HepG2 (cell line): ENCODE data around the gene PRRT2. TPM values are rescaled to one million over a fixed set of nuclear protein-coding genes. Genes with fewer than 3 reads are reported as not detected.
A peak's percentile ranks its signal among the peaks of the same experiment; 100 is the strongest.

Experiments used
- ATAC-seq: fragments of 200-7000 bp; cut with Tn5 transposase; 3 replicates; pipeline ENCODE4 v1.9.1; 2020; ENCODE audit warnings: mild to moderate bottlenecking, moderate library complexity
- BruUV-seq: library from RNA; stranded (reverse); fragments of 400-500 nt; replicated peaks from 2 replicates; lab custom pipeline; 2021; lab: Mats Ljungman, UMichigan
- CTCF ChIA-PET: fragments of 300-600 bp; formaldehyde crosslinking; extraction: SDS; loops from one replicate; lab custom pipeline; 2021; ENCODE audit warnings: low total read pairs, inconsistent platforms, low intra/inter-chr PET ratio; lab: Yijun Ruan, JAX
- POLR2A ChIA-PET: fragments of 350-600 bp; sonication (Branson Sonifier 250); formaldehyde crosslinking; loops from one replicate; lab custom pipeline; 2020; ENCODE audit warnings: antibody characterized with exemption, inconsistent platforms; lab: Yijun Ruan, JAX
- DNase-seq: peaks from one replicate; pipeline ENCODE4 v3.0.0-alpha.2; 2015; ENCODE audit warnings: low spot score
- FAIRE-seq: peaks from 3 replicates; lab custom pipeline; 2011; peaks lifted over from hg19 to GRCh38; lab: Jason Lieb, UNC
- H2AFZ ChIP-seq: one replicate; pipeline ENCODE4 v1.6.1; 2011; ENCODE audit warnings: low read length, inconsistent platforms
- H3K27ac ChIP-seq: fragments of 300-600 bp; 3 replicates; pipeline ENCODE4 v1.8.0; 2011; ENCODE audit warnings: mixed run types, mild to moderate bottlenecking, mixed read lengths, low read length, inconsistent platforms; ENCODE audit not compliant: insufficient read depth; ENCODE audit errors: extremely low read length
- H3K27me3 ChIP-seq, 2 experiments: fragments of 200-600 bp in 1 of 2; 2 replicates in 1 of 2; 3 replicates in 1 of 2; pipeline versions ENCODE4 v1.6.0 to v1.8.0; 2011; ENCODE audit warnings: low read length in 2 of 2, mild to moderate bottlenecking in 2 of 2, moderate library complexity in 2 of 2, inconsistent platforms in 1 of 2; ENCODE audit not compliant: insufficient read depth in 2 of 2, control insufficient read depth in 1 of 2
- H3K36me3 ChIP-seq, 2 experiments: fragments of 200-600 bp in 1 of 2; replicated peaks in 1 of 2; 2 replicates in 1 of 2; 3 replicates in 1 of 2; pipeline versions ENCODE4 v1.5.1 to v1.8.0; 2011; ENCODE audit warnings: low read length in 2 of 2, inconsistent platforms in 1 of 2; ENCODE audit not compliant: insufficient read depth in 2 of 2, control insufficient read depth in 1 of 2
- H3K4me1 ChIP-seq: 2 replicates; pipeline ENCODE4 v1.5.1; 2012; ENCODE audit warnings: low read length, inconsistent platforms; ENCODE audit not compliant: insufficient read depth
- H3K4me2 ChIP-seq: 2 replicates; pipeline ENCODE4 v1.6.0; 2011; ENCODE audit warnings: low read depth, low read length, inconsistent platforms
- H3K4me3 ChIP-seq, 3 experiments: fragments of 200-600 bp in 1 of 3; sonication (generic), shearing (Covaris generic) in 1 of 3; replicated peaks in 1 of 3; 2 replicates each; pipeline ENCODE4 v1.5.1; 2011 to 2016; ENCODE audit warnings: low read length in 3 of 3, inconsistent platforms in 2 of 3, low read depth in 2 of 3, mild to moderate bottlenecking in 2 of 3, control low read depth in 1 of 3, mixed read lengths in 1 of 3; ENCODE audit not compliant: insufficient read depth in 1 of 3
- H3K79me2 ChIP-seq: one replicate; pipeline ENCODE4 v1.6.1; 2011; ENCODE audit warnings: low read length, inconsistent platforms; ENCODE audit not compliant: insufficient read depth
- H3K9ac ChIP-seq: 2 replicates; pipeline ENCODE4 v1.6.0; 2011; ENCODE audit warnings: mild to moderate bottlenecking, low read depth, low read length, inconsistent platforms; ENCODE audit not compliant: insufficient read depth
- H3K9me3 ChIP-seq: 2 replicates; pipeline ENCODE4 v1.5.1; 2012; ENCODE audit warnings: mild to moderate bottlenecking, low read length
- H4K20me1 ChIP-seq: 2 replicates; pipeline ENCODE4 v1.6.0; 2011; ENCODE audit warnings: inconsistent platforms, mild to moderate bottlenecking, low read length, moderate library complexity; ENCODE audit not compliant: insufficient read depth
- ATAD3A ChIP-seq: sonication (generic); formaldehyde crosslinking; IDR thresholded peaks from 2 replicates; pipeline ENCODE4 v1.4.0; 2020; ENCODE audit warnings: missing genetic modification reagents
- ATF7 ChIP-seq, 2 experiments: fragments of 450-650 bp in 1 of 2; sonication (generic) in 1 of 2; formaldehyde crosslinking in 1 of 2; IDR thresholded peaks; 2 replicates each; pipeline versions ENCODE4 v1.4.0 to v1.6.1; 2016 to 2020; ENCODE audit warnings: antibody characterized with exemption in 1 of 2, mild to moderate bottlenecking in 1 of 2, missing genetic modification reagents in 1 of 2
- FOSL2 ChIP-seq: sonication (generic); formaldehyde crosslinking; IDR thresholded peaks from 2 replicates; pipeline ENCODE4 v1.4.0; 2020; ENCODE audit warnings: missing genetic modification reagents
- HNRNPK ChIP-seq: fragments of 200-400 bp; formaldehyde crosslinking; IDR thresholded peaks from 2 replicates; pipeline ENCODE4 v1.6.1; 2018; ENCODE audit warnings: low read length, low read depth, moderate library complexity, mild to moderate bottlenecking; ENCODE audit not compliant: poor library complexity, severe bottlenecking
- MAZ ChIP-seq, 2 experiments: sonication (generic) in 1 of 2; formaldehyde crosslinking in 1 of 2; IDR thresholded peaks; 2 replicates each; pipeline versions ENCODE4 v1.5.0 to v1.6.1; 2012 to 2020; ENCODE audit warnings: low read depth in 2 of 2, mild to moderate bottlenecking in 2 of 2, borderline replicate concordance in 1 of 2, improper control_type of control experiment in 1 of 2, low read length in 1 of 2, missing genetic modification reagents in 1 of 2, moderate library complexity in 1 of 2
- RARG ChIP-seq: sonication (generic); formaldehyde crosslinking; IDR thresholded peaks from 2 replicates; pipeline ENCODE4 v1.4.0; 2020; ENCODE audit warnings: low read depth, mild to moderate bottlenecking, missing genetic modification reagents
- TARDBP ChIP-seq: sonication (generic); formaldehyde crosslinking; IDR thresholded peaks from 2 replicates; pipeline ENCODE4 v1.8.0; 2022; ENCODE audit warnings: mild to moderate bottlenecking, missing genetic modification reagents
- ZNF878 ChIP-seq: sonication (generic); formaldehyde crosslinking; IDR thresholded peaks from 2 replicates; pipeline ENCODE4 v1.8.1; 2023; ENCODE audit warnings: mild to moderate bottlenecking, missing genetic modification reagents, moderate library complexity
- WGBS: methylation state at CpG from one replicate; pipeline ENCODE4 v1.1.6; 2017; ENCODE audit warnings: low lambda C conversion rate; 5-methylcytosine and 5-hydroxymethylcytosine counted together
- in situ Hi-C: cut with HindIII; loops from 2 replicates; pipeline ENCODE4 v1.10.0; 2017; ENCODE audit warnings: low pct_unique_long_range_greater_than_20kb; ENCODE audit not compliant: extremely low pct_ligation_motif_present
- intact Hi-C: fragments of 100-400 bp; cut with micrococcal nuclease; formaldehyde crosslinking; loops from one replicate; pipeline ENCODE4 v1.10.0; 2022; ENCODE audit not compliant: unreplicated experiment
- polyA plus RNA-seq, 8 experiments: library from polyadenylated mRNA; depleted of rRNA in 3 of 8; stranded (reverse) in 7 of 8; unstranded in 1 of 8; fragments of >200 nt; fragmentation: Illumina TruSeq in 4 of 8; extraction: Trizol in 4 of 8; gene quantifications; 2 replicates each; pipeline versions ENCODE4 v1.2.1 to v1.2.3, GENCODE V29; 2011 to 2016; ENCODE audit warnings: low read depth in 4 of 8, missing spikeins in 1 of 8, mixed read lengths in 1 of 8; ENCODE audit not compliant: insufficient read depth in 1 of 8
- total RNA-seq, 5 experiments: library from RNA; depleted of rRNA; stranded (reverse); fragments of >200 nt; fragmentation: Illumina TruSeq; extraction: Trizol; gene quantifications; 2 replicates each; pipeline ENCODE4 v1.2.3, GENCODE V29; 2016; ENCODE audit warnings: low read depth in 1 of 5

Gene PRRT2
- total and polyA plus RNA-seq, 2 of the 13 experiments (the other 11 are each of a cell fraction or from before 2014, with no cell fraction given), result 0.51 to 1.1 TPM

DNA sequence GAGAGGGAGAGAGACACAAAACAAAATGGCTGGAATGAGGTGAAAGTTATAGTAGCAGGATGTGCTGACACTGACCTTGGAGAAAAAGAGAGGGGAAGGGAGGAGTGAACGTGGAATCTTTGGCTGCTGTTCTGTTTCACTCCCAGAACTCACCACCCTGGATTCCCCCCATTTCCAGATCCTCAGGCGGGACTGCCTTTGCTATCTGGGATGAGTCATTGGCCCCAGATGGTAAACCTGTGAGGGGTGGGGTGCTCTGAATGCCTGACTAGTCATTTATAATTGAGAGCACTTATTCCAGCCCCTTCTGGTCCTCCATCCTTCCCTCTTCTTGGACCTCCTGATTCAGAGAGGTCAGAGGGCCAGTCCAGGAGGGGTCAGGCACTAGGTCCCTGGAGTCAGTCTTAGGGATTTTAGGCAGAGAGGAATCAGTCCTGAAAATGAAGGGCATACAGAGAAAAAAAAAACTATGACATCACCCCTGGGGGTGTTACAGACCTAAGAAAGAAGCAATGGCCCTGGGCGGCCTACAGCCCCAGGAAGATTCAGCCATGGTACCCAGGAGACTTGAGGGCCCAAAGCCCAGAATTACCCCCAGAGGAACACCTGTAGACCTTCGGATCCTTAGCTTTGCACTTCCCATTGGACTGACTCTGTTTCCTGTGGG, 36.1 kb upstream of the PRRT2 start:
- no TSS peak for BruUV-seq
- intact Hi-C loops (no loop called here), in situ Hi-C loops (no loop called here)
- ChIA-PET CTCF (no interaction called here), POLR2A (no interaction called here)
- Histone ChIP-seq H3K36me3 (no peaks in the 10 kb centered on the region), H3K27me3 (peaks cover under 1 to 23% of the 10 kb centered on the region in 2 experiments), H3K9ac (no peak overlapping the region), H4K20me1 (no peaks in the 10 kb centered on the region), H3K79me2 (no peaks in the 10 kb centered on the region), H3K4me2 (no peak overlapping the region), H3K27ac (no peak overlapping the region), H2AFZ (no peak overlapping the region), H3K4me3 (no peak overlapping the region), H3K9me3 (no peaks in the 10 kb centered on the region), H3K4me1 (peaks cover 66% of the 10 kb centered on the region)
- no peak for ATAC-seq
- FAIRE-seq, result no peak
- no peak for DNase-seq
- WGBS, result 28% methylated on average over 4 of the region's 4 CpGs
- TF ChIP-seq ATF7 (IDR thresholded peaks at IDR 0.05) (peak; percentile 68), ATF7 (CRISPR knock-in tag; IDR thresholded peaks at IDR 0.05) (no peak), FOSL2 (peak; percentile 40), HNRNPK (no peak), TARDBP (no peak), RARG (no peak), MAZ (IDR thresholded peaks at IDR 0.05; ENCODE audit: borderline replicate concordance, low read depth, low read length) (no peak), MAZ (CRISPR knock-in tag; IDR thresholded peaks at IDR 0.05; ENCODE audit: low read depth) (0 out of 2 replicates have a peak, but pooled peaks have one; percentile 24), ATAD3A (CRISPR knock-in tag) (no peak), ZNF878 (CRISPR knock-in tag) (no peak)
